GM13977 (cell line): ENCODE results near the gene SLCO2B1.

Experiments used
- DNase-seq: peaks from one replicate; pipeline ENCODE4 v3.0.0; 2012; ENCODE audit warnings: low spot score
- in situ Hi-C: fragments of 300-500 bp; cut with MboI; formaldehyde crosslinking; loops from one replicate; pipeline ENCODE4 v1.12.0; 2022; ENCODE audit warnings: low sequenced_read_pairs, low pct_unique_long_range_greater_than_20kb, mixed read lengths, inconsistent platforms; ENCODE audit not compliant: unreplicated experiment
- TF ChIP-seq, protein P1 (sequence below): IDR thresholded peaks from 2 replicates; pipeline ENCODE4 v1.5.1; 2012; ENCODE audit warnings: mild to moderate bottlenecking, control low read depth; ENCODE audit not compliant: insufficient read depth; ENCODE audit errors: extremely low read depth, missing control alignments

SLCO2B1 gene

GRCh38 chr11:75204012-75204674 is 53.2 kb downstream of the SLCO2B1 start:
- TF ChIP-seq, protein P1, sequence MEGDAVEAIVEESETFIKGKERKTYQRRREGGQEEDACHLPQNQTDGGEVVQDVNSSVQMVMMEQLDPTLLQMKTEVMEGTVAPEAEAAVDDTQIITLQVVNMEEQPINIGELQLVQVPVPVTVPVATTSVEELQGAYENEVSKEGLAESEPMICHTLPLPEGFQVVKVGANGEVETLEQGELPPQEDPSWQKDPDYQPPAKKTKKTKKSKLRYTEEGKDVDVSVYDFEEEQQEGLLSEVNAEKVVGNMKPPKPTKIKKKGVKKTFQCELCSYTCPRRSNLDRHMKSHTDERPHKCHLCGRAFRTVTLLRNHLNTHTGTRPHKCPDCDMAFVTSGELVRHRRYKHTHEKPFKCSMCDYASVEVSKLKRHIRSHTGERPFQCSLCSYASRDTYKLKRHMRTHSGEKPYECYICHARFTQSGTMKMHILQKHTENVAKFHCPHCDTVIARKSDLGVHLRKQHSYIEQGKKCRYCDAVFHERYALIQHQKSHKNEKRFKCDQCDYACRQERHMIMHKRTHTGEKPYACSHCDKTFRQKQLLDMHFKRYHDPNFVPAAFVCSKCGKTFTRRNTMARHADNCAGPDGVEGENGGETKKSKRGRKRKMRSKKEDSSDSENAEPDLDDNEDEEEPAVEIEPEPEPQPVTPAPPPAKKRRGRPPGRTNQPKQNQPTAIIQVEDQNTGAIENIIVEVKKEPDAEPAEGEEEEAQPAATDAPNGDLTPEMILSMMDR, result no peak
- in situ Hi-C loops, result loop anchor here (10.0 to 25.0 kb wide), 3 partner anchors 59 to 267 kb away; partner anchors contain the start of genes SPCS2 and XRRA1
- no peak for DNase-seq

DNA sequence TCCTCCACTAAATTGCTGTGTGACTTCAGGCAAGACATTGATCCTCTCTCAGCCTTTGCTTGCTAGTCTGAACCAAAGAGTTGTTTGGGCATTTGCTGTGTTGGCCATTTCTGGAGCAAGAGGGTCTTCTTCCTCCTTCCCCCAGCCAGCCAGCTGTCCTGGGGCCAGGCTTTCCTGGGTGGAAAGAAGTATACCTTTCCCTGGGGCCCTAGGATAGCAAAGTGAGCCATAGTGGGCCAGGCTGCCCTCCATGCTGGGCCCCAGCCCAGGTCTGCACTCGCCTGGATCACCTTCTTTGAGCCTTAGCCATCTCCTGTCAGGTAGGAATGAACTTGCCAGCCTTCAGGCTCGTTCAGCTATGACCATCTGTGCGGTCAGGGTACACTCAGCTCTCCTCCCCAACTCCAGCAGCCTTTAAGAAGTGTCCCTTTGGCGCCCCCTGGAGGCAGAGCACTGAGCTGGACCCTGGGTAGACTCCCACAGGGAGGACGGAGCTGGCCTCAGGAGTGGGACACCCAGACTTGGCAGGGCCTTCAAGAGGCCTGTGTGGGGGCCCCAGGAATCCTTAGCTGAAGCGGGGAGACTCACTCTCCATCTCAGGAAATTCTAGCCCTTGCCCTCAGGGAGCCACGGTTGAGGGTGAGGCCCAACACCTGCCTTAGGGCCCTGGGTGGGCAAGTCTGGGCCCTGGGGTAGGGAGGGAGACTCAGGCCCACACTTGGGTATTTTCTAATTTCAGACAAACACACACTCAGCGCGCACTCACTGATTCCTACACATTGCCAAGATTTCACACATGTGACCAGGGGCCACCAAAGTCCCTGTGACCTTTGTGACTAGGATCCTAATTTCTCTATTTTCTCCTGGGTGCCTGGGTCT is 54.0 kb downstream of the SLCO2B1 start:
- DNase-seq, result peak; percentile 87
- TF ChIP-seq, protein P1, result peak; percentile 94
- in situ Hi-C loops, result loop anchor here (10.0 to 25.0 kb wide), 3 partner anchors 60 to 268 kb away; partner anchors contain the start of genes SPCS2 and XRRA1

DNA sequence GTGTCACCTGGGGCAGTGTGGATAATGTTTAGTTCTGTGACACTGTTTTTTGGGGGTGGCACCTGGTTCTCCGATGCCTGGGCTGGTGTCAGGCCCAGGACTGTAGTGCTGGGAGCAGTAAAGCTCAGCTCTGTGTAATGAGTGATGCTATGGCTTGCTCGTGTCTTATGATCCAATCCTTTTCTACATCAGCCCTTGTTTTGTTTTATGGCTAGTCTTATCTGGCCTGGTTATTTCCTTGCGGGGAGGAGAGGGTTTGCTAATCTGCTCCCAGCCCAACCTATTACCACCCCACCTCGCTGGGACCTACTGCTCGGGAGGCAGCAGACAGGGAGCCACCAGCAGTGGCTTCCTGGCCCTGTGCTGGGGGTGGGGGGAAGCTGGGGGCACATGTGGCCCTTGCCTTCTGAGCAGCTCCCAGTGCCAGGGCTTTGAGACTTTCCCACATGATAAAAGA is 54.7 kb downstream of the SLCO2B1 start:
- DNase-seq, result no peak
- TF ChIP-seq, protein P1, result no peak
- in situ Hi-C loops, result loop anchor here (10.0 to 25.0 kb wide), 3 partner anchors 61 to 268 kb away; partner anchors contain the start of genes SPCS2 and XRRA1

DNA sequence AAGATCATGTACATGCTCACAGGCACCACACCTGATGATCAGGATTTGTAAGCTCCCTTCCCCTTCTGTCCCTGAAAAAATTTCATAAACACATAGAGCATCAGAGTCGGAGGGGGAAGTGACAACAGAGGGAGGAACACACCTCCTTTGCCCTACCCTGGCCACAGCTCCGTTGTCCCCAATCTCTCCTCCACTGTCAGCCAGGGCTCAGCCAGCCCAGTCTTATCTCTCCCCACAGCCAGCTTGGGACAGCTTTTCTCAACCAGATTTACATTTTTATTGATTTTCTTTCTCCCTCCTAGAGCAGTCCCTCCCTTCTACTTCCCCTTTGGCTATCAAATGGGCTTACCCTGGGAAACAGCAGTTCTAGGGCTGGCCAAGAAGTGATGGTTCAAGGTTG is 57.5 kb downstream of the SLCO2B1 start:
- in situ Hi-C loops, result loop anchor here (10.0 to 25.0 kb wide), 3 partner anchors 64 to 271 kb away; partner anchors contain the start of genes SPCS2 and XRRA1
- TF ChIP-seq, protein P1, result no peak
- no peak for DNase-seq

DNA sequence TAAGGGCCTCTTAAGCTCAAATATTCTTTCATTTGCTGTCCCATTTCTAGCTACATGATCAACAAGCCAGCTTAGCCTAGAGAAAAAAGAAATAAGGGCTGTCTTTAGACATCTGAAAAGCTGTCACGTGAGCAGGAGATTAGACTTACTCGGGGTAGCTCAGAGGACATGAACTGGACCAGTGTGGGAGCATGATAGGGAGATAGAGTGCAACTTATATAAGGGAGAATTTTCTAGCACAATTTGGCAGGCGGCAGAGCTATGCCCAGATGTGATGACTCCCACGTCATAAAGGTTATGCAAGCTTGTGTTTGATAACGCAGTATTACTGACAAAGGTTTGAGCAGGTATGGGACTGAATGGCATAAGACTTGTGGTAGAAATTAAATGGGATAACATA is 61.5 kb downstream of the SLCO2B1 start:
- TF ChIP-seq, protein P1, result no peak
- no peak for DNase-seq
- in situ Hi-C loops, result loop anchor here (25.0 kb wide), 2 partner anchors 200 to 275 kb away; partner anchors contain the start of genes SPCS2 and XRRA1

DNA sequence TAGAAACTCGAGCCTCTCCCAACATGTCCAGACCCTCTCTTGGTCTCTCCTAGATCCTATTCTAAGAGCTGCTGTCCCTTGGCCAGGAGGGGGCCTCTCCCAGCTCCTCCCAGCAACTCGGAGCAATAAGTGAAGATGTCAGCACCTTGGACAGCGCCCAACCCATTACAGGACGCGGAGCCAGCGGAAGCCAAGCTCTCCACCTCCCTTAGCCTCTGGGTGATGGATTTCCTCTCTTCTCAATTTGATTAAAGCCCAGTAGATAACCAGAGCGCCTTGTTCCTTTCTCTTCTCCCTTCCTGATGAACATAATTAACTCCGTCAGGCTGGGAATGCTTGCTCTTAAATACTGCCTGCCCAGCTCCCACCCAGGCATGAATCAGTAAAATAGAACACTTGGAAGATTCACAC is 63.5 kb downstream of the SLCO2B1 start:
- DNase-seq, result peak; percentile 69
- TF ChIP-seq, protein P1, result no peak
- in situ Hi-C loops, result loop anchor here (25.0 kb wide), 2 partner anchors 202 to 277 kb away; partner anchors contain the start of genes SPCS2 and XRRA1
